Stimulated activated CD4-positive, alpha-beta T cell treated with anti-CD3 and anti-CD28 coated beads, Interleukin-4, amount 100 ng/mL, for 48 hours (primary cell): ENCODE data around the gene ZFHX3.

Experiments used
- DNase-seq, 2 donors: peaks; one replicate each; pipeline ENCODE4 v3.0.0-alpha.2; 2020; ENCODE audit warnings: low read depth in 2 of 2

Gene ZFHX3

DNA sequence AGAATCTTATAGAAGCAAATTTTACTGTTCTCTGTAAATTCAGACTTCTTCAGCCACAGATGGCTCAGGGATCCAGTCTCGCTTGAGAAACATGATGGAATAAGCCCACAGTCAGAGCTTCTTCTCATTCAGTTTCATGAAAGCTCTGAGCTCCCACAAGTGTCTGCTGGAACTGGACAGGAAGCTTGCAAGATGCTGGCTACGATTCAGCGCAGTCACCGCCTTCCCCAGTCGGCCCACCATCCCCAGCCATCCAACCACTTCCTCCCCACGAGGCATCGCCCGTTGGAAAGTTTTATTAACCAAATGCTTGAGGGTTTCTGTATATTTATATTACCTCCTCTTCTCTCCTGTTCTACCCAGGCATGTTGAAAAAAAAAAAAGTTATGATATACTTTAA is 171.7 kb downstream of the ZFHX3 start:
- no peak for DNase-seq

DNA sequence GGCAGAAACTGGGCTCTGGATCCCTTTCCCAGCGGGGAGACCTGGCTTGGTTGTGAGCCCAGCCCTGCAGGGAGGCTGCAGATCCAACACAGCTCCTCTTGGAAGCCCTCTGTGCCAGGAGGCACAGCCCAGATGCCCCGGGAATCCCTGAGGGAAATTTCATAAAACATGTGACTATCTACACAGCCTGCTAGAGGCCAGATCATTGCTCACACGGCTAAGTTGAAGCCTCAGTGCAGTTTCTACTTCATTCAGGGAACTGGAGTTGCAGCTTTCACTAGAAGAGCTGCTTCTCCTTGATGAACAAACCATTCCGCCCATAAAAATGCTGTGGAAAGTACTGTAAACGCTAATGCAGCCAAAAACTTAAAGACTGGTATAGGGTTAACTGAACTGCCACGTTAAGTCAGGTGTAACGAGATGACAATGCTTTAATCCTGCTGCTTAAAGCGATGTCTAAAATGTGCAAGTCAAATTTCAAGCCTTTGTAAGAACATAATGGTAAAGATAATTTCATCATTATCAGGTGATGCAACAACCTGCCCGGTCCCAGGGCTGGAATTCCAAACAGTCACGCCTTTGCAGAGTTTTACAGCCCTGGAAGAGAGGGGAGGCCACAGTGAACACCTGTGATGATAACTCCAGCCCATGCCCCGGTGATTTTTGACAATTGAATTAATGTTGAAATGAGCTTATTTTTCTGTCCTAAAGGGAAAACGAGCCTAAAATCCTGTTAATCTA is 172.5 kb downstream of the ZFHX3 start:
- no peak for DNase-seq

DNA sequence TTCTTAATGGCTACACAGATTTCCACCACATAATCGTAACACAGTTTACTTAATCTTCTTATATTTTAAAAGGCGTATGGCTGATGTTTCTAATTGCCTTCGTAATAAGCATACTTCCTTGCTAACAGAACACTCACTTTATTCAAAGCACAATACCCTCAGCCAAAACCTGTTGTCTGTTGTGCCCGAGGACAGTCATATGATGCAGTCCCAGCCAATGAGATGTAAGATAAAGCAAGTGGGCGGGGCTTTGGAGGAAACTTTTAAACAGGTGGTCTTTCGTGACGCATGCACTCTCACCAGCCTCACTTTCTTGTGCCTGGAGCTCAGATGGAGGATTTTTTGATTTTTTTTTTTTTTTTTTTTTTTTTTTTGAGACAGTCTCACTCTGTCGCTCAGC is 174.1 kb downstream of the ZFHX3 start:
- no peak for DNase-seq

DNA sequence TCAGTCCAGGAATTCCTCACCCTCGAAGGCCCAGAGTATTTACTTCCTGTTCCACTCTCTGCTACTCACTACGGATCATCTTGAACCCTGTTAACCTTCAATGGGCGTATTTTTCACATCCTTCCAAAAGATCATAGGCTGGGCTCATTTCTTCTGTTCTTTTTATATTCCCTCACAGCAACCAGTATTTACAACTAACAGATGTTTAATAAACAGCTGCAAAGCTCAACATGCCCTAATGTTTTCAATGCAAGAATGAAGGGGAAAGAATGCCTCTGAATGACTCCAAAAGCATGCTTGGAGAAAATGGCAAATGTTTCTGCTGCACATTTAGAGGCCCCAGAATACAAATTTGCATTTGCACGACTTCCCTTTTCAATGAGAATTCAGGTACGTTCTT is 174.9 kb downstream of the ZFHX3 start:
- DNase-seq = no peak

DNA sequence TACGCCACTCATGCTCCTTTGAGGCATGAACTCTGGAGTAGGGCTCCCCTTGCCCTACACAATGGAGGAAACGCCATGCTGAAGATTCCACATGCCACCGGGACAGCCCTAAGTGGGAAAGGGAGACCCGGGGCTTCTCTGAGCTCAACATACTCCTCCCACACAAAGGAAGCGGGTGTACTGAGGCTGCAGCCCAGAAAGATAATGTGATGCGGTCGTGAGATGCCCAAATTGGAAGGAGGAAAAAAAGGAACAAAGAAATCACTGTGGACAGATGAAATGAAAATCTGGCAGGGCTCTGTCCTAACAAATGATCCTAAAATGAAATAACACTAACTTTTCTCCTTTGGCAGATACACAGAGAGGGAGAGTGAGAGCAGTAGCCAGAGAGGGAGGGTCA is 182.1 kb downstream of the ZFHX3 start:
- no peak for DNase-seq

DNA sequence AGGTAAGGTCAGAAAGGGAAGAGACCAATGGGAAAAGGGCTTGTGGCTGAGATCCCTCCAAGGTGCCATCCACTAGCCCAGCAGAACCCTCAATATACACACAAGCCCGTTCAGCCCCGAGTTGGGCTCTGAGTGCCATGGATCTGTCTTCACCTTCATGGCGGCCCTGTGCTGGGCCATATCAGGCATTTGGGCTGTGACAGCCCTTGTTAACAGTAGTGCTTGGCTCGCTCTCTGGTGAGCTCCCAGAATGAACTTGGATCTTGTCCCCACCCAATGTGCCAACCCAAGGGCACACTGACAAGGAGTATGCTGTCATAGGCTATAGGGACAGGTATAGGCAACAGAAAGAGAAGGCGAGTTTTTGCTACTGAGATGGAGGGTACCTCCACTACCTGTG is 182.7 kb downstream of the ZFHX3 start:
- DNase-seq = no peak

DNA sequence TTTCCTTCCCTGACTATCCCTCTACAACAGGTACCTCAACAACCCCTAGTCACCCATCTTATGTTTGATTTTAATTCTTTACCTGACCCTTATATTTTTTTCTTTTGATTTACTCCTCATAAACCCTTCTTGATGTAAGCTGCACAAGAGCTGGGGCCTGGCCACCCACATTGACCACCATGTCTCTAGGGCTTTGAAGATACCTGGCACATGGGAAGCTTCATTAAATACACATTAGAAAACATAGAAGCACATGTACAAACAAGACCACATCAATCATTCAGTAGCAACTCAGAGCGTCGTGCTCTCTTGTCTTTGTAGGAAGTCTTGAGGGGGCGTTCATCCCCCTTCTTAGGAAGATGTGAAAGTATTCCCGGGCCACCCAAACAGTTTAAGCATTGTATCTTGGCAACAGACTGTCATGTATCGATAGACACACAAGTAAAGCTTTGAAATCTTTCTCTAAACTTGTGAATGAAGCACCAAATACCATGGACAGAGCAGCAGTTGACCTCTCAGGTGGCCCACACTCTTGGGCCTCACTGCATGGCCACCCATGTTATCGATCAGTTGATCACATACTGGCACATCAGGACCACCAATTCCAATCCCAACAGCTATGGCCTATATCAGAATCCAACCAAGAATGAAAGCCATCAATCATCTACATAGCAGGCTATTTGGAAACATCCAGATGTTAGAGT is 183.6 kb downstream of the ZFHX3 start:
- DNase-seq = no peak

DNA sequence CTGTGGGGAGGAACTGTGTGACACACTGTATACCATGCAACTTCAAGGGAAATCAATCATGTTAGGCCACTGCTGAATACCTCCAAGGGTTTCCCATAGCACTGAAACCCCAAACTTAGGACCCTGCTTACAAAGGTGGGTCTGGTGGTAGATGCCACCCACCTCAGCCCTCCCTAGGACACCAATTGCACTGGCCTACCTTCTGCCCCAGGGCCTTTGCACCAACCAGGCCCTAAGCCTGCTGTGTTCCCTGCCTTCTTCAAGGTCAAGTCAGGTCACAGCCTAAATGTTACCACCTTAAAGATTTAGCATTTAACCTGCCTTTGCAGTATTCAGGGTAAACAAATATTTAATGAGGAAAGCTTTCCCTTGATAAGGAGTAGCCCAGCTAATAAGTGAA is 185.8 kb downstream of the ZFHX3 start:
- DNase-seq = no peak

DNA sequence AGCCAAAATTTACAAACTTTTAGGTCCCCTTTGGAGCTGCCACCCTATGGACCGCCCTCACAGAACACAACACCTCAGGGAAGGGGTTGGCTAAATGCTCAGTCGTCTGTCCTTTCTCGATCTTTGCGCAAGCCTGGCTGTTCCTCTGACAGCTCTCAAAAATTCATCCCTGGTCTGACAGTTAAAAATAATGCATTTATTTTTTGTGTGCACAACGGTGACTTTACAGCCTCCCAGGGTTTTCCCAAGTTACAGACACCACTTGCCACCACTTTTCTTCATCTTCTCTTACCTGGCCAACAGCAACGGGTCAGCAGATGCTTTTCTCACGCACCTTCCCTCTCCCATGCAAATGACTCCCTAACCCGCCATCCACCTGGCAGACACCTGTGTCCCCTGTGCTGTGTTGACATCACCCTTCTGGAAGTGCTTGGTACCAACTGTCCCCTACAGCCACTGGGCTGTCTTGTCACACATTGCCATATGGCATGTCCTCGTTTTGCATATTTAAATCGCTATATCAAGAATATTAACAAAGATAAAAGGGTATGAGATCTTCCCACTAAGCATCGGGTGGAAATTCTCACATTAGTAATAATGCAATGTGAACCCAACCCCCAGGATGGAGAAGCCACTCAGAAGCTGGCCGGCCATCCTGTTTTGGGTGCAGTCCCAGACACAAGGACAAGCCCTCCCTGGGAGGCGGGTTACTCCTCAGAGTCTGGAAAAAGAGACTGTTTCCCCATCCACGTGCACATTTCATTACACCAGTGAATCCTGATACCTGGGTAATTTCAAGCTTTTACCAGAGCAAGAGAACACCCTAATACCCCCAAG is 187.0 kb downstream of the ZFHX3 start:
- DNase-seq = no peak

DNA sequence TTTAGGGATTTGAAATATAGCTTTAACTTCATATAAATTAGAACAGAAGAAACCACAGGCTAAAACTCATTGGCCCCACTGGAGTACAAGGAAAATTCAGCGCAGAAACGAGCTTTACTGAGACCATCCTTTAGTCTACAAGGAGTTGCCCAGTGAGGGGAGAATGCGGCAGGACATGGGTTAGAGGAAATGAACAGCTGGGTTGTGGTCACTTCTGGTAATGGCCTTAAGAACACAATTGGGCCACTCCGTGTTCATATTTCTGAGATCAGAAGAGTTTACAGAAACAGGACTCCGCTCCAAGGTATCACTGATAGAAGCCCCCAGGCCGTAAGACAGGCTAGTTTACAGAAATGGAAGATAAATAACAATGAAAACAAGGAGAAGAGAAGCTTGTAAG is 188.3 kb downstream of the ZFHX3 start:
- no peak for DNase-seq

DNA sequence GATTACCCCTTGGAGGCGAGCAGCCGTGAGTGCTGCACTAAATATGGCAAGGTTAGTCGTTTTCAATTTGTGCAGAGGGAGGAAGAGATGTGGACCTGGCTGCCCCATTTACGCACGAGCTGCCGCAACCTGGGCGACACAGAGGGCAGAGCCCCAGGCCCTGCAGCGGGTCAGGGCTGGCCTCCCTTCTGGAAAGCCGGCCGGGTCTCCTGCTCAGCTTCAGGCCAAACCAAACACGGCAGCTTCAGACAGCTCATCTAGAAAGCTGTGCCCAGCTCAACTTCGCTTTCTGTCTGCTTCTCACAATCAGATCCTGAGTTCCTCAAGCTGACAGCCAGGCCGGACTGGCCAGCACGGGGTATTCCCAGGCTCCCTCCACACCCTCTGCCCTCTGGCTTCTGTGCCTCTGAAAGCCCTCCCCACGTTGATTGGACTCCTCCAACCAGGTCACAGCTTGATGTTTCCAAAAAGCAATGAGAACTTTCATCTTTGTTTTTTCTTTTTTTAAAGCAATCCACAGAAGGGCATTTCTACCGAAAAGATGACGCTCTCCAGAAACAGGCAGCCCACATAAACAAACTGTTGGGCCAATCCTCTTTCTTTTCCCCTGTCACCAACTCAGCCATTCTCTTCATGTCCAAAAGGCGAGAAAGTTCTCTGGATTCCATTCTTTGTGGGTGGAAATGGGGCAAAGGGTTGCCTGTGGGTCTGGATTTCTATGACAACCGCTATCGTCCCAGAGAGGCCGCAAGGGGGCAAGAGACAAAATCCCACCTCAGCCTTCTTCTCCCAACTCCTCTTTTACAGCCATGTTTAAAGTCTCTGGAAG is 189.0 kb downstream of the ZFHX3 start:
- no peak for DNase-seq

DNA sequence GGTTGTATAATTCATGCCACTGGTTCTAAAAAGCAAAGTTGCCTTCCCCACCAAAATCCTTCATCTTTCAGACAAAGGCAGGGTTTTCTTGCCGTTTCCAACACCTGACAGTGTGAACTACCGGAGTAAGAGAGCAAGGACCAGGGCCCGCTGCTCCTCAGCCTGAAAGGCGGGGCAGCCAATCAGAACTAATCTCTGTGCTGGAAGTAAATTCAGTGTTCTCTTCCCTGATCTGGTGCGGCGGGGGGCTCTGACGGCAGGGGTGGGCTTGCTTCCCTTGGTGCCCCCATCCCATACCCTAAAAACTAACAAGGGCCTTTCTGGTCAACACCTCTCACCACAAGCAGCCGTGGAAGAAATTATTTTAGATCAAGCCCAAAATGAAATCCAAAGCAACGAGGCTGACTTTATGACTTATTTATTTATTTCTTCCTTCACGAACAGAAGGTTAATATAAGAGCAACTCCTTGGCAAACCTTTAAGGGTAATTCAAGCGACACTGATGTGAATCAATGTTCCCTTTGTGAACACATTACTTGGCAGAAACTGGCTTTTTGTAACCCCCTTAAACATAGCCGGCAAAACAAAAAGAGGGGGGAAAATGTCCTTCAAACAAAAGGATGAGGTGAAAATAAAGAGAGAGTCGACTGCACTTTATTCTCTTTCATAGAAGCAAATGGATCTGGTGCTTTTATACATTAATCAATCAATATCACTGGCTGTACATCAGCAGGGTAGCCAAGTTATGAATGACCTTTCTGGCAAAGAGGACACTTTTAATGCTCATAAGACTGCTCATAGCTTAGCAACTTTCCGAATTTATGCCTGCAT is 189.9 kb downstream of the ZFHX3 start:
- DNase-seq = no peak

DNA sequence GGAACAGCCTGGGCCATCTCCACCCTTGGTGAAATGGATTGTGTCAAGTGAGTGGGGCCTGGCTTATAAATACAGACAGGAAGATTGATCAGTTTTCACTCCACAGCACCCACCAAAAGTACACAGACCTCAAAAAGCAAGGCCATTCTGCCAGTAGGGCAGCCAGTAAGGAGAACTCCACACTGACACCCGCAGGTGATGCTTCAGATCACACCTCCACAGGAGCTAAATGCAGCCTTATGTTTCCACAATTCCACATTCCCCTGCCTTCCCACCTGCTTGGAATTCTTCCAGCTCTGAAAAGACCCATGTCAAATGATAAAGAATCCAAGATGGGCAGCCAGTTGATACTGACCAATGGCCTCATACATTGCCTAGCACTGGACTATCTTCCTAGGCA is 191.1 kb downstream of the ZFHX3 start:
- no peak for DNase-seq

DNA sequence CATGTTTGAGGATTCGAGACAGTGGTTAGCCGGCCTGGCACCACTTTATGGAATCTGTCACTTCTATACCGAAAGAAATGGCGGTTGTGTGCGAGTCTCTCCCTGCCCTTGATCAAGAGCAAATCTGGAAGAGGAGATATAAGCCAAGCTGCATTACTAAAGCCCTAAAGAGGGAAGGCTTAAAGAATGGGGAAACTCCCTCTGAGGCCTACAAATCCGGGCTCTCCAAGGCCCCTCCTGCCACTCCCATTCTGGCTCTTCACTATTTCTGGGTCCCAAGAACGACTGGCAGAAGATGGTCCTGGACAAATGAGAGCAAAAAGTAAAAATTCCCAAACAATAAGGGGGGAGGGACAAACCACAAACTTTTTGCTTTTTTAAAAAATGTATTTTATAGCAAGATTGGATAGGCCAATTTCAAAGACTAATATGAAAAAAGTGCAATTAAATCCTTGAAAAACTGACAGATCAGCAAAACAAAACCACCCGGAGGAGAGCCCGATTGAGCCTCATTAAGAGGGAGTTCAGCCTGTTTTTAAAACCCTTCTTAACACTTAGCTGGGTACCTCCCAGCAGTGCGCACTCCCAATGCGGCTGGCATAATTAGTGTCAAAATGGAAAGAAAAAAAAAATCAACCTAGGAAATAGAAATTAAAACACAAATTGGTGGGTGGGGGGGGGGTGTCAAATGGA is 193.5 kb downstream of the ZFHX3 start:
- no peak for DNase-seq

DNA sequence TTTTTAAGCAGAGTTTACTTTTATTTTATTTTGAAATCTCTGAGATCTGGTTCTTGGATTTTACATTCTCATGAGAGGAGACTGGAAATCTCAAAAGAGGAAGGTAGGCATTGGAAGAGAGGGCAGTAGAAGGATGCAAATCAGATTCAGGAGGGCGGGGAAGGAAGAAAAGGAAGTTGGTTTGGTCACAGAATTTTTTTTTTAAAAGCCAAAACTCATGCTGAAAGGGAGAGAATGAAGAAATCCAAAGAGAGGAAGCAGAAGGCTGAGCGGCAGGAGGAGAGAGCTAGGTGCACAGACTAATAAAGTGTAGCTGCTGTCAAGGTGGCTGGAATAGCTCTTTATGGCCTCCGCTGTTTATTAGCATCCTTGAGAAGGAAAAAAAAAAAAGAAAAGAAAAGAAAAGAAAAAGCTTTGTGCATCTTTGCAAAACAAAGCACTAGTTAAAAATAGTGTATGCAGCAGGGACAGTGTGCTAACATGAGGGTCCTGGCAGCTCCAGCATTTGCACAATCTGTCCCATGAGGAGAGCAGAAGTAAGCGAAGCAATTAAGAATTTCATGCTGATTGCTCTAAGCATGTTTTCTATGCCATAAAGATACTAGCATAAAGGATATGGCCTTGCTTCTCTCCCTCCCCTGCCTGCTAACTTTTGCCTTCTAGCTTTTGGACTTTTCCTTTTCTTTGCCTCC is 194.2 kb downstream of the ZFHX3 start:
- DNase-seq = no peak

DNA sequence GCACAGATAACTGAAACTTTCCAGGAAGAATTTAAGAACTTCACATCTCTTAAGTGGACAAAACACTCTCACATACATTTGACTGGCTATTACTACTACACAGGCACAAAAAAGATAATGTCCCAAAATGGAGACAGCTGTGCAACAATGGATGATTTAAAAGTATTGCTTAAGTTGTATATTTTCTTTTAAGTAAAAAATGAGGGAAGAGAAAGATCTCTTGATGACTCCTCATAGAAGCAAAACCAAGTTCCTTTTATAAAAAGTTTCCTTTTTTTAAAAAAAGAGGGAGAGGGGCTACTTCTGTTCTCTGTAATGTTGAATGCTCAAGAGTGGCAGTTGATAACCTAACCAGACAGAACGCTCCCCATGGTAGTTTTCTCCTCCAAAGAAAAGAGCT is 195.5 kb downstream of the ZFHX3 start:
- DNase-seq = no peak

DNA sequence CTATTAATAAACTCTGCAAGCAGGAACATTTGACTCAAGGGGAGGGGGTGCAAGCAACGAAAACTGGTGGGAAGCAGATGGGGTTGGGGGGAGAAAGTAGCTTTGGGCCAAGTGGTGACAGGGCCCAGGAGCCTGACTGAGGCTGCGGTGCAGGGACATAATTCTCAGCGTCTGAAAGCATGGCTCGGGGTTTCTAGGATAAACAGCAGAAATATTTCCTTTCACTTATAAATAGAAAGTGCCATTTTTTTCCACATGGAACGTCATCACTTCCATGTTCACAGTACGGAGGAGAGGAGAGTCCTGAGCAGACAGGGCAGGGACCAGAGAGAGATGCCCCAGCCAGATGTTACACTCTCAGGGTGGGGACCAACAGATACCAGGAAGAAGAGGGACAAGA is 197.1 kb downstream of the ZFHX3 start:
- DNase-seq = no peak

DNA sequence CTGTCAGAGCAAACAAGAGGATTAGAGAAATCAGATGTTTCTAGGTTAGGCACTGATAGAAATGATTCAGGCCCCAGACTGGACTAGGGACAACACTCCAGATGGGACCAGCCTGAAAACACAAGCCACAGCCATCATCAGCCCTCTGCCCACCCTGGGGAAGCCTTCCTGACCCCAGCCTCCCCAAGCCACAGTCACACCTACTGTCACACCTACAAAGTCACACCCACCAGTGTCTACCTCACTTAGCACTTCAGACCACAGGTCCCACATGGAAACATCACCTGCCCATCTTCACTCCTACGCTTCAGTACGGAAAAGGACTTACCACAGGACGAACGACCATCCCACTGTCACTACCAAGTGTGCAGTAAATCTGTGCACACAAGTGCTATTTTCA is 197.9 kb downstream of the ZFHX3 start:
- no peak for DNase-seq

DNA sequence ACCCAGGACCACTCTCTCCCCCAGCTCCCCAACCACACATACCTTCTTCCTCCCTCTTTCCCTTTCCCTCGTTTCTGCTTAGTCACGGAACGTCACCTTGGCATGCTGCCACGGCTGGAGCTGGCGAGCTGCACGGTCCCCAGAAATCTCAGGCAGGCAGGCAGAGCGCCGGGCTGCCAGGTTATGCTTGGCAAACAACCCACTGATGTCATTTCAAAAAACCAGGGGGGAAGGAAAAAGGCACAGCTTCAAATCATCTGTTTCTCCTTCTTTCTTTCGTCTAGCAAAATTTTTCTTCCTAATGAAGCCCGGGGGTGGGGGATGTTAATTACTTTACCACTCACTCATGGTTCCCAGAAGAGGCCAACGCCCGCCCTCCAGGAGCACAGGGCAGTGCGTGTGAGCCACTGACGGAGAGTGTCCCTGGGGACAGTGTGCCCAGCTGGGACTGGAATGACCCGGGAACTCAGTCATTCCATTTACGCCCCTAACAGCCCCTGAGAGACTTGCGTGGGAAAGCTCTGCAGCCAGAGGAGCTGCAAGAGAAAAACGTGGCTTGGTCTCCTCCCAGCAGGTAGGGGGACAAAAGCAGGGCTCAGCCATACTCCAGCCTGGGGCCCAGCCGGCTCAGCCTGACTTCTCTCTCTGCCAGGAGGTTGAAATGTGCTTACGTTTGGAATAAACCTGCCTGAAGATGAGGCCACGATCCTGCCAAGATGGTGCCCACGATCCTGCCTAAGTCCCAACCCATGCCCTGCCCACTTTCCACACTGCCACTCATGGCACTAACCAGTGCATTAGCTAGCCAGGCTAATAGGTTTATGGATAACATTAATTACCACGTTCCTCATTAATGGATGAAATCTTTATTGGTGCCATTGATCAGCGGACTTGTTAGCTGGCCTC is 198.9 kb downstream of the ZFHX3 start:
- no peak for DNase-seq
